Trophoblast cell (in vitro differentiated cells and primary cell): ENCODE data around the gene EPM2AIP1.

Source experiments
- DNase-seq, 2 donors: peaks; one replicate each; pipeline ENCODE4 v3.0.0-alpha.2; 2016
- H2AFZ ChIP-seq: 2 replicates; pipeline ENCODE4 v1.6.1; 2013; ENCODE audit warnings: low read length, moderate library complexity, mild to moderate bottlenecking; ENCODE audit not compliant: insufficient read depth, poor library complexity
- H2AK5ac ChIP-seq: 2 replicates; pipeline ENCODE4 v1.6.1; 2013; ENCODE audit warnings: mild to moderate bottlenecking, low read length
- H2BK120ac ChIP-seq: 2 replicates; pipeline ENCODE4 v1.6.1; 2013; ENCODE audit warnings: low read length, mild to moderate bottlenecking, moderate library complexity; ENCODE audit not compliant: insufficient read depth, poor library complexity
- H2BK12ac ChIP-seq: 2 replicates; pipeline ENCODE4 v1.6.1; 2013; ENCODE audit warnings: mild to moderate bottlenecking, low read length, moderate library complexity
- H2BK5ac ChIP-seq: 2 replicates; pipeline ENCODE4 v1.6.1; 2013; ENCODE audit warnings: low read length, low read depth, moderate library complexity, mild to moderate bottlenecking; ENCODE audit not compliant: poor library complexity
- H3K14ac ChIP-seq: 2 replicates; pipeline ENCODE4 v1.6.1; 2013; ENCODE audit warnings: mild to moderate bottlenecking, low read length
- H3K18ac ChIP-seq: 2 replicates; pipeline ENCODE4 v1.6.1; 2013; ENCODE audit warnings: mild to moderate bottlenecking, low read length
- H3K23ac ChIP-seq: 2 replicates; pipeline ENCODE4 v1.6.1; 2013; ENCODE audit warnings: low read length
- H3K27ac ChIP-seq: 2 replicates; pipeline ENCODE4 v1.5.1; 2013; ENCODE audit warnings: low read depth, mild to moderate bottlenecking, inconsistent platforms, low read length, moderate library complexity
- H3K27me3 ChIP-seq: 2 replicates; pipeline ENCODE4 v1.6.1; 2013; ENCODE audit warnings: inconsistent platforms, mild to moderate bottlenecking, low read length, moderate library complexity; ENCODE audit not compliant: insufficient read depth
- H3K36me3 ChIP-seq, 2 experiments: 1 replicate in 1 of 2; 2 replicates in 1 of 2; pipeline ENCODE4 v1.6.1; 2013; ENCODE audit warnings: low read length in 2 of 2, mild to moderate bottlenecking in 2 of 2, moderate library complexity in 1 of 2; ENCODE audit not compliant: insufficient read depth in 2 of 2, control insufficient read depth in 1 of 2
- H3K4ac ChIP-seq: 2 replicates; pipeline ENCODE4 v1.6.1; 2013; ENCODE audit warnings: low read depth, mild to moderate bottlenecking, low read length, moderate library complexity
- H3K4me1 ChIP-seq, 2 experiments: 1 replicate in 1 of 2; 2 replicates in 1 of 2; pipeline ENCODE4 v1.6.1; 2013; ENCODE audit warnings: low read length in 2 of 2, mild to moderate bottlenecking in 2 of 2, moderate library complexity in 1 of 2; ENCODE audit not compliant: insufficient read depth in 2 of 2, control insufficient read depth in 1 of 2
- H3K4me2 ChIP-seq: 2 replicates; pipeline ENCODE4 v1.6.1; 2013; ENCODE audit warnings: inconsistent platforms, mild to moderate bottlenecking, low read length, moderate library complexity
- H3K4me3 ChIP-seq: 2 replicates; pipeline ENCODE4 v1.5.1; 2013; ENCODE audit warnings: mild to moderate bottlenecking, low read depth, low read length, inconsistent platforms
- H3K79me1 ChIP-seq: one replicate; pipeline ENCODE4 v1.6.1; 2013; ENCODE audit warnings: low read length
- H3K79me2 ChIP-seq: 2 replicates; pipeline ENCODE4 v1.6.1; 2013; ENCODE audit warnings: low read length, mild to moderate bottlenecking; ENCODE audit not compliant: control insufficient read depth, insufficient read depth, poor library complexity
- H3K9ac ChIP-seq: 2 replicates; pipeline ENCODE4 v1.6.1; 2013; ENCODE audit warnings: mild to moderate bottlenecking, low read length
- H3K9me3 ChIP-seq: 2 replicates; pipeline ENCODE4 v1.6.1; 2013; ENCODE audit warnings: low read depth, mild to moderate bottlenecking, control low read depth, inconsistent platforms, low read length; ENCODE audit not compliant: insufficient read depth
- H4K12ac ChIP-seq: 2 replicates; pipeline ENCODE4 v1.6.1; 2013; ENCODE audit warnings: low read depth, mild to moderate bottlenecking, low read length, moderate library complexity
- H4K8ac ChIP-seq: 2 replicates; pipeline ENCODE4 v1.6.1; 2013; ENCODE audit warnings: low read depth, mild to moderate bottlenecking, low read length, moderate library complexity
- H4K91ac ChIP-seq: one replicate; pipeline ENCODE4 v1.6.1; 2013; ENCODE audit warnings: low read depth, mild to moderate bottlenecking, low read length, moderate library complexity
- WGBS: extraction: QIAGEN DNeasy Blood & Tissue Kit; methylation state at CpG from one replicate; pipeline ENCODE4 v1.1.7; 2013; ENCODE audit warnings: missing lambda C conversion rate; ENCODE audit not compliant: insufficient read length, insufficient coverage; ENCODE audit errors: extremely low coverage; 5-methylcytosine and 5-hydroxymethylcytosine counted together

EPM2AIP1 gene

DNA sequence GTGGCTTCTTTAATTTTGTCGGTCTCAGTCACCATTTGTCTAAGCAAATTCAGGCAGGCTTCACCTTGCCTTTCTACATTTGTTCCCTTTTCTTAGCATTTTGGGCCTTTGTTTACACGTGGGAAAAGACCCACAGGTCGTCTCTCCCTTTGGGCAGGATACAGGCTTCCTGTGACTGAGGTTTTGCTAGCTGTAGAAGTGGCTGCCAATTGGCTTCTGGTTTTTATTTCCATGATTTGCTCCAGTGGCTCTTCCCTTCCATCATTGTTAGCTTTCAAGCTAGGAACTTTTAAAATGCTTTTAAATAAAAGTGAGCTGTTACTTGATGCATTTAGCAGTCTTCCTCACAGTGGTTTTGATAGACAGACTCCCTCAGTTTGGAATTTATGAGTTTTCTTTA is 37.7 kb upstream of the EPM2AIP1 start:
- H3K4me2 ChIP-seq = no peak overlapping the region
- no peak overlapping the region for H4K8ac ChIP-seq
- no peaks in the 10 kb centered on the region for H3K27me3 ChIP-seq
- no peak overlapping the region for H4K12ac ChIP-seq
- H3K14ac ChIP-seq = no peak overlapping the region
- H3K36me3 ChIP-seq = peaks cover 32 to 47% of the 10 kb centered on the region in 2 experiments
- H3K79me1 ChIP-seq = no peaks in the 10 kb centered on the region
- no peak overlapping the region for H3K9ac ChIP-seq
- no peak overlapping the region for H3K18ac ChIP-seq
- no CpG with 5 or more reads among the region's 3 CpGs for WGBS
- DNase-seq = no peak
- H3K27ac ChIP-seq = no peak overlapping the region
- no peaks in the 10 kb centered on the region for H3K79me2 ChIP-seq
- no peak overlapping the region for H4K91ac ChIP-seq
- H3K4me1 ChIP-seq = no peaks in the 10 kb centered on the region
- H3K9me3 ChIP-seq = peaks cover under 1% of the 10 kb centered on the region
- no peak overlapping the region for H3K4me3 ChIP-seq
- H3K23ac ChIP-seq = no peak overlapping the region
- no peak overlapping the region for H2BK5ac ChIP-seq
- no peak overlapping the region for H2AK5ac ChIP-seq
- H2BK120ac ChIP-seq = no peak overlapping the region
- no peak overlapping the region for H3K4ac ChIP-seq
- H2AFZ ChIP-seq = no peak overlapping the region
- no peak overlapping the region for H2BK12ac ChIP-seq

DNA sequence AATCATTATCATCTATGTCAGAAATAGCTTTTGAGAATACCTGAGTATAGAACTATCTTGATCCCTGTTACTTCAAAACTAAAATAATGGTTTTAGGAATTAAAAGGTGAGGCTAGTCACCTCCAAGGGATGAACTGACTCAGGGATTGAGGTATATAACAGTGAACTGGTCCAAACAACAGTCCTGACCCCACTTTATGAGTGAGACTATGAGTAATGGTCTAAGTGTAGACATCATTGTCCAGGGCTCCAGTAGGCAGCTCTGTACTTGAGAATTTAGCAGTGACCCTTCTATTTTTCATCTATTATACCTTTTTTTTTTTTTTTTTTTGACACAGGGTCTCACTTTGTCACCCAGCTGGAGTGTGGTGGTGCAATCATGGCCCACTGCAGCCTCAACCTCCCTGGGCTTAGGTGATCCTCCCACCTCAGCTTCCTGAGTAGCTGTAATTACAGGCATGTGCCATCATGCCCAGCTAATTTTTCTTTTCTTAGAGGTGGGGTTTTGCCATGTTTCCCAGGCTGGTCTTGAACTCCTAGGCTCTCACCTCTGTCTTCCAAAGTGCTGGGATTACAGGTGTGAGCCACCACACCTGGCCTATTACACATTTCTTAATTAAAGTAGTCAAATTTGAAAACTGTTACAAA is 36.7 kb upstream of the EPM2AIP1 start:
- Histone ChIP-seq H3K9ac (no peak overlapping the region), H2BK120ac (no peak overlapping the region), H4K91ac (no peak overlapping the region), H2AFZ (no peak overlapping the region), H2BK12ac (no peak overlapping the region), H3K23ac (no peak overlapping the region), H3K4me2 (no peak overlapping the region), H4K8ac (no peak overlapping the region), H2AK5ac (no peak overlapping the region), H3K79me2 (no peaks in the 10 kb centered on the region), H3K18ac (no peak overlapping the region), H3K36me3 (peaks cover 30 to 43% of the 10 kb centered on the region in 2 experiments), H3K27me3 (no peaks in the 10 kb centered on the region), H3K14ac (no peak overlapping the region), H3K4me3 (no peak overlapping the region), H3K4me1 (no peaks in the 10 kb centered on the region), H3K79me1 (no peaks in the 10 kb centered on the region), H3K4ac (no peak overlapping the region), H4K12ac (no peak overlapping the region), H3K27ac (no peak overlapping the region), H3K9me3 (no peaks in the 10 kb centered on the region), H2BK5ac (no peak overlapping the region)
- no peak for DNase-seq

DNA sequence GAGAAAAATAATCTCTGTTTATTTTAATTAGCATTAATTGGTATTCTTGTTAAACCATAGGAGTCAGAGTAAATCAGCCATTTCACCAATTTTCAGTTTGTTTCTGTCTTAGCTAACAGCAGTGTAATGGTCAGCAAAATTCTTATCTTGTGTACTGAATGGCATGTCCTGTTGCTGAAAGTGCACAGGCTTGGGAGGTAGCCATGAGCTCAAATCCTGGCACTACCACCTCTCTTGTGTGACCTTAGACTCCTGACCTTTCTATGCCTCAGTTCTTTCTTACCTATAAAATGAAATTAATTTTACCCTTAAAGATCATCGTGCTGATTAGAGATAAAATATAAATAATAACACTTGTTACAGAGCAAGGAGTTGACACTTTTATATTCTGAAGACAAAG is 36.2 kb upstream of the EPM2AIP1 start:
- no peak overlapping the region for H2BK12ac ChIP-seq
- no peaks in the 10 kb centered on the region for H3K9me3 ChIP-seq
- H4K91ac ChIP-seq = no peak overlapping the region
- H3K79me2 ChIP-seq = no peaks in the 10 kb centered on the region
- H3K27ac ChIP-seq = no peak overlapping the region
- no peak overlapping the region for H4K12ac ChIP-seq
- peaks cover 28 to 43% of the 10 kb centered on the region in 2 experiments for H3K36me3 ChIP-seq
- DNase-seq = no peak
- H2AK5ac ChIP-seq = no peak overlapping the region
- no peak overlapping the region for H3K18ac ChIP-seq
- H3K4me1 ChIP-seq = no peaks in the 10 kb centered on the region
- no peak overlapping the region for H3K4me2 ChIP-seq
- H3K79me1 ChIP-seq = no peaks in the 10 kb centered on the region
- no CpG with 5 or more reads among the region's 1 CpG for WGBS
- H4K8ac ChIP-seq = no peak overlapping the region
- H3K23ac ChIP-seq = no peak overlapping the region
- no peak overlapping the region for H3K14ac ChIP-seq
- H2BK5ac ChIP-seq = no peak overlapping the region
- H2AFZ ChIP-seq = no peak overlapping the region
- H2BK120ac ChIP-seq = no peak overlapping the region
- no peaks in the 10 kb centered on the region for H3K27me3 ChIP-seq
- H3K4me3 ChIP-seq = no peak overlapping the region
- no peak overlapping the region for H3K9ac ChIP-seq
- H3K4ac ChIP-seq = no peak overlapping the region

- H2BK120ac ChIP-seq = no peak overlapping the region
- no peak overlapping the region for H2BK12ac ChIP-seq
- H2AFZ ChIP-seq = no peak overlapping the region
- peaks cover 26 to 47% of the 10 kb centered on the region in 2 experiments for H3K36me3 ChIP-seq
- no peaks in the 10 kb centered on the region for H3K9me3 ChIP-seq
- no peak overlapping the region for H4K91ac ChIP-seq
- no peaks in the 10 kb centered on the region for H3K4me1 ChIP-seq
- H3K4me2 ChIP-seq = no peak overlapping the region
- H3K4me3 ChIP-seq = no peak overlapping the region
- H4K8ac ChIP-seq = no peak overlapping the region
- H3K14ac ChIP-seq = no peak overlapping the region
- H3K9ac ChIP-seq = no peak overlapping the region
- no peaks in the 10 kb centered on the region for H3K79me1 ChIP-seq
- no peak overlapping the region for H3K4ac ChIP-seq
- H2AK5ac ChIP-seq = no peak overlapping the region
- H3K79me2 ChIP-seq = no peaks in the 10 kb centered on the region
- H4K12ac ChIP-seq = no peak overlapping the region
- H3K23ac ChIP-seq = no peak overlapping the region
- H3K18ac ChIP-seq = no peak overlapping the region
- WGBS = no CpG with 5 or more reads among the region's 1 CpG
- no peak overlapping the region for H2BK5ac ChIP-seq
- no peak overlapping the region for H3K27ac ChIP-seq
- no peaks in the 10 kb centered on the region for H3K27me3 ChIP-seq
- DNase-seq = no peak
These were observed 35.4 kb upstream of the EPM2AIP1 start for GRCh38 chr3:37028329-37028728.
